ENCODE measurements around the gene VASP. TPM values are rescaled to one million over a fixed set of nuclear protein-coding genes. Genes with fewer than 3 reads are reported as not detected.

VASP gene
- total RNA-seq, 6 experiments from 2014 or later = 179 to 199 (median 185) TPM

DNA sequence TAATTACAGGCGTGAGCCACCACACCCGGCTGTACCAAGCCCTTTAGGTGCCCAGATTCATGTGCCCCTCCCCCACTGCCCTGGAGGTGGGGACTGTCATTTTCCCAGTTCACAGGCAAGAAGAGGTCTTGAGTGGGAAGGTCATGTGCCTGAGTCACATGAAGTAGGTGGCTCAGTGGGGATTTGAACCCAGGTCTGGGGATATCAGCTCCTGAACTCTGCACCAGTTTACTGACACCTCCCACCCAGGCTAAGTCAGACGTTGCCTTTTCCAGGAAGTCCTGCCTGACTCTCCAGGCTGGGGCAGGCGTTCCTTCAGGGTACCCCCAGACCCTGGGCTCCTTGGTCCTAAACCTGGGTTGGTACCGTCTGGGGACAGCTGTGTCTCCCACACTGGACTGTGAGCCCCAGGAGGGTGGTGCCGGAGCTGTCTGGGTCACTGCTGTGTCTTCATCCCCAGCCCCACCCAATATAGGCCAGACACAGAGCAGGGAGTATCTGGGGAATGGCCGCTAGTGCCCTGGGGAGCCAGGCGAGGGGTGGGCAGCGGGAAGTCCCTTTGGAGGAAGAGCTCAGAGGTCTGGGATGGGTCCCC, 8.6 kb downstream of the VASP start:
- H3K36me3 Mint-ChIP-seq (ENCODE audit: low read depth) = peaks cover 10% of the 10 kb centered on the region
- H3K4me3 Mint-ChIP-seq = no peak overlapping the region
- peaks cover 16% of the 10 kb centered on the region for H3K4me1 Mint-ChIP-seq (ENCODE audit: low read depth)

DNA sequence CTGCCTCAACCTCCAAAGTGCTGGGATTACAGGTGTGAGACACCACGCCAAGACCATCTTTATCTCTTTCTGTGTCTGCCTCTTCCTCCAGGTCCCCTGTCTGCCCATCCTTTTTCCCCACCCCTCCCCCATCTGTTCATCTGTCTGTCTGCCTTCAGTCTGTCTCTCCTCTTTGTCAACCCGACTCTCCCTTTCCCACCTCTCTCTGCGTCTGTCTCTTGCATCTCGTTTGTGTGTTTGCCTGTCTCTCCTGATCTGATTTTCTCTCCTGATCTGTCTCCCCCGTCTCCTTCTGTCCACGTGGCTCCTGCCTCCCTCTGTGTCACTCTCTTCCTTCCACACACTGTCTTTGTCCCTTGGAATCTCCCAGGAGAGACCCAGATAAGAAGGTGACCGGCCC, 10.0 kb downstream of the VASP start:
- H3K4me3 Mint-ChIP-seq = no peak overlapping the region
- peaks cover 6% of the 10 kb centered on the region for H3K36me3 Mint-ChIP-seq (ENCODE audit: low read depth)
- TF ChIP-seq, protein P1, sequence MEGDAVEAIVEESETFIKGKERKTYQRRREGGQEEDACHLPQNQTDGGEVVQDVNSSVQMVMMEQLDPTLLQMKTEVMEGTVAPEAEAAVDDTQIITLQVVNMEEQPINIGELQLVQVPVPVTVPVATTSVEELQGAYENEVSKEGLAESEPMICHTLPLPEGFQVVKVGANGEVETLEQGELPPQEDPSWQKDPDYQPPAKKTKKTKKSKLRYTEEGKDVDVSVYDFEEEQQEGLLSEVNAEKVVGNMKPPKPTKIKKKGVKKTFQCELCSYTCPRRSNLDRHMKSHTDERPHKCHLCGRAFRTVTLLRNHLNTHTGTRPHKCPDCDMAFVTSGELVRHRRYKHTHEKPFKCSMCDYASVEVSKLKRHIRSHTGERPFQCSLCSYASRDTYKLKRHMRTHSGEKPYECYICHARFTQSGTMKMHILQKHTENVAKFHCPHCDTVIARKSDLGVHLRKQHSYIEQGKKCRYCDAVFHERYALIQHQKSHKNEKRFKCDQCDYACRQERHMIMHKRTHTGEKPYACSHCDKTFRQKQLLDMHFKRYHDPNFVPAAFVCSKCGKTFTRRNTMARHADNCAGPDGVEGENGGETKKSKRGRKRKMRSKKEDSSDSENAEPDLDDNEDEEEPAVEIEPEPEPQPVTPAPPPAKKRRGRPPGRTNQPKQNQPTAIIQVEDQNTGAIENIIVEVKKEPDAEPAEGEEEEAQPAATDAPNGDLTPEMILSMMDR (IDR thresholded peaks at IDR 0.05) = no peak
- peak overlapping the region; percentile 71 for H3K27ac Mint-ChIP-seq
- no peaks in the 10 kb centered on the region for H3K9me3 Mint-ChIP-seq
- no peaks in the 10 kb centered on the region; the same call in 1 of the 2 replicates for H3K27me3 Mint-ChIP-seq (ENCODE audit: insufficient read depth)
- no peak for DNase-seq
- peaks cover 12% of the 10 kb centered on the region for H3K4me1 Mint-ChIP-seq (ENCODE audit: low read depth)

More for the DNA sequence above, 8.6 kb downstream of the VASP start:
- Mint-ChIP-seq H3K27ac (peak overlapping the region; percentile 38; the same call in 1 of the 2 replicates), H3K9me3 (no peaks in the 10 kb centered on the region), H3K27me3 (ENCODE audit: insufficient read depth) (no peaks in the 10 kb centered on the region; the same call in 1 of the 2 replicates)
- no peak for DNase-seq
- TF ChIP-seq, protein P1 (IDR thresholded peaks at IDR 0.05) = no peak

DNA sequence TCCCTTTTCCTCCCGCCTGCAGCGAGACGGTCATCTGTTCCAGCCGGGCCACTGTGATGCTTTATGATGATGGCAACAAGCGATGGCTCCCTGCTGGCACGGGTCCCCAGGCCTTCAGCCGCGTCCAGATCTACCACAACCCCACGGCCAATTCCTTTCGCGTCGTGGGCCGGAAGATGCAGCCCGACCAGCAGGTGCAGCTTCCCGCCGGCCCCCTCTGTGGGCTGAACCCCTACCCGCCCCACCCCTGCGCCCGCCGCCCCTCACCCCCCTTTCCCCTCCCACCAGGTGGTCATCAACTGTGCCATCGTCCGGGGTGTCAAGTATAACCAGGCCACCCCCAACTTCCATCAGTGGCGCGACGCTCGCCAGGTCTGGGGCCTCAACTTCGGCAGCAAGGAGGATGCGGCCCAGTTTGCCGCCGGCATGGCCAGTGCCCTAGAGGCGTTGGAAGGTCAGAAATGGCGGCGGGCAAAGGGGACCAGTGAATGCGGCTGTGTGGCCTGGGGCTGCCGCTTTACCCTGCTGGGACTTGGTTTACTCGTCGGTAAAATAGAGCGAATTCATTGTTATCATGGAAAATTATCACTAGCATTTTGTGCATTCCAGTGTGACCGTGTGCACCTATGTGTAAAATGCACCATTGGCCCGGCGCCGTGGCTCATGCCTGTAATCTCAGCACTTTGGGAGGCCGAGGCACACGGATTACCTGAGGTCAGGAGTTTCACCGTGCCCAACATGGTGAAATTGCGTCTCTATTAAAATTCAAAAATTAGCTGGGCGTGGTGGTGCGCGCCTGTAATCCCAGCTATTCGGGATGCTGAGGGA, 10.6 kb downstream of the VASP start:
- TF ChIP-seq, protein P1 (IDR thresholded peaks at IDR 0.05) = no peak
- H3K27ac Mint-ChIP-seq = peak overlapping the region; percentile 71
- no peak for DNase-seq
- H3K36me3 Mint-ChIP-seq (ENCODE audit: low read depth) = peaks cover 6% of the 10 kb centered on the region
- H3K9me3 Mint-ChIP-seq = no peaks in the 10 kb centered on the region
- no peak overlapping the region for H3K4me3 Mint-ChIP-seq
- no peaks in the 10 kb centered on the region; the same call in 1 of the 2 replicates for H3K27me3 Mint-ChIP-seq (ENCODE audit: insufficient read depth)
- H3K4me1 Mint-ChIP-seq (ENCODE audit: low read depth) = peaks cover 14% of the 10 kb centered on the region

DNA sequence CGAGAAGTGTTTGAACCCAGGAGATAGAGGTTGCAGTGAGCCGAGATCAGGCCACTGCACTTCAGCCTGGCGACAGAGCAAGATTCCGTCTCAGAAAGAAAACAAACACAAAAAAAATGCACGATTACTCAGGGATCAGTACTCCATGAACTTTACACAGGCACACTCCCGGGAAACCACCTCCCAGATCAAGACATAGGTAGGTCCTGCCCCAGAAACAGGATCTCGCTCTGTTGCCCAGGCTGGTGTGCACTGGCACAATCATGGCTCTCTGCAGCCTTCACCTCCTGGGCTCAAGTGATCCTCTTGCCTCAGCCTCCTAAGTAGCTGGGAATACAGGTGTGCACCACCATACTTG, 11.2 kb downstream of the VASP start:
- Mint-ChIP-seq H3K36me3 (ENCODE audit: low read depth) (peaks cover 9% of the 10 kb centered on the region), H3K9me3 (no peaks in the 10 kb centered on the region)

More for the DNA sequence above, 11.2 kb downstream of the VASP start:
- no peak overlapping the region for H3K27ac Mint-ChIP-seq
- peaks cover 20% of the 10 kb centered on the region for H3K4me1 Mint-ChIP-seq (ENCODE audit: low read depth)
- H3K4me3 Mint-ChIP-seq = no peak overlapping the region
- TF ChIP-seq, protein P1 (IDR thresholded peaks at IDR 0.05) = no peak
- DNase-seq = no peak
- peaks cover 2% of the 10 kb centered on the region; the same call in 1 of the 2 replicates for H3K27me3 Mint-ChIP-seq (ENCODE audit: insufficient read depth)
